Effector memory CD4-positive, alpha-beta T cell (primary cell): Measurements from ENCODE around the gene HS3ST2.
"Not testable (repeated sequence)": the region's sequence is repeated elsewhere in the genome, so short reads cannot be mapped to it uniquely, and the experiment has no call there.

Experiments
- DNase-seq, 3 donors: peaks; one replicate each; pipeline ENCODE4 v3.0.0-alpha.2; 2020
- H3K27ac ChIP-seq: 2 replicates; pipeline ENCODE4 v1.7.0; 2013; ENCODE audit warnings: mild to moderate bottlenecking, low read length, moderate library complexity; ENCODE audit not compliant: insufficient read depth, poor library complexity, severe bottlenecking
- H3K27me3 ChIP-seq: replicated peaks from 2 replicates; pipeline ENCODE4 v1.7.0; 2013; ENCODE audit warnings: mild to moderate bottlenecking, low read length; ENCODE audit not compliant: insufficient read depth, control insufficient read depth, poor library complexity, severe bottlenecking
- H3K36me3 ChIP-seq: 2 replicates; pipeline ENCODE4 v1.7.0; 2013; ENCODE audit warnings: mild to moderate bottlenecking, low read length, moderate library complexity; ENCODE audit not compliant: control insufficient read depth, insufficient read depth
- H3K4me1 ChIP-seq: 2 replicates; pipeline ENCODE4 v1.7.0; 2013; ENCODE audit warnings: low read length, mild to moderate bottlenecking; ENCODE audit not compliant: control insufficient read depth, insufficient read depth, poor library complexity, severe bottlenecking
- H3K4me3 ChIP-seq: 2 replicates; pipeline ENCODE4 v1.7.0; 2013; ENCODE audit warnings: low read length, low read depth, mild to moderate bottlenecking; ENCODE audit not compliant: insufficient read depth, poor library complexity, severe bottlenecking
- H3K9me3 ChIP-seq: 2 replicates; pipeline ENCODE4 v1.7.0; 2013; ENCODE audit warnings: mild to moderate bottlenecking, low read length, moderate library complexity; ENCODE audit not compliant: control insufficient read depth

HS3ST2 gene

DNA sequence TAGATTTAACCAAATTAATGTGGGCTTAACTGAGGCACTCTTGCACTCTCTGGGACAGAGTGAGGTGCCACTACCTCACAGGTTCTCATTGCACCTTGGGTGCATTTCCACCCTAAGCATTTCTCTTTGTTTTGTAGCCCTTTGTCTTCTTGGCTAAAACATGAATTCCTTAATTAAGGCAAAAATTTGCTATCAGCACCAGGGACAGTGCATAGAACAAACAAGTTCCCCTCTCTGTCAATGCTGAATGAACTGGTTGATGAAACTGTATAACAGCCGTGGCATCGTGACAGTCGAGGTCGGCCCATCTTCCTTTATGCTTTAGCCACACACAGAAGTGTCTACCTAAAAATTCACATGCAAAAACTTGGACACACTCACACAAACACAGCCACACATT lies 74.8 kb downstream of the HS3ST2 start:
- Histone ChIP-seq H3K27me3 (no peaks in the 10 kb centered on the region), H3K9me3 (no peaks in the 10 kb centered on the region), H3K4me3 (no peak overlapping the region), H3K27ac (no peak overlapping the region), H3K4me1 (no peaks in the 10 kb centered on the region), H3K36me3 (no peaks in the 10 kb centered on the region)
- DNase-seq, result no peak

DNA sequence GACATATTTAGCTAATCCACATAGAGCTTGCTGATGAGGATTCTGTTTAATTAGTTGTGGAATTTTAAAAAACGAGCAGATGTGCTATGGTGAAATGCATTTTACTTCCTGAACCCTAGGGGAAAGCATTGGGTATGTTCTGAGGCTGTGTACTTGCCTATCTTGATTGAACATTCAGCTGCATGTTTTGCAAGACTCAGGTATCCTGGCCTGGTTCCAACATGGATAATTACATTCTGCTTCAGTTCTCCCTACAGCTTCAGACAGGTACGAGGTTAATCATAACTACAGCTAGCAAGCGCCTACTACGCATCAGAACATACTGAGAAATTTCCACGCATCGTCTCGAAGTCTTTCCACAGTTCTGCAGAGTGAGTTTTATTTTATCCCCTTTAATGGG lies 77.0 kb downstream of the HS3ST2 start:
- H3K4me1 ChIP-seq, result no peaks in the 10 kb centered on the region
- H3K4me3 ChIP-seq, result no peak overlapping the region
- no peaks in the 10 kb centered on the region for H3K9me3 ChIP-seq
- no peaks in the 10 kb centered on the region for H3K36me3 ChIP-seq
- no peaks in the 10 kb centered on the region for H3K27me3 ChIP-seq
- H3K27ac ChIP-seq, result no peak overlapping the region
- DNase-seq, result no peak

DNA sequence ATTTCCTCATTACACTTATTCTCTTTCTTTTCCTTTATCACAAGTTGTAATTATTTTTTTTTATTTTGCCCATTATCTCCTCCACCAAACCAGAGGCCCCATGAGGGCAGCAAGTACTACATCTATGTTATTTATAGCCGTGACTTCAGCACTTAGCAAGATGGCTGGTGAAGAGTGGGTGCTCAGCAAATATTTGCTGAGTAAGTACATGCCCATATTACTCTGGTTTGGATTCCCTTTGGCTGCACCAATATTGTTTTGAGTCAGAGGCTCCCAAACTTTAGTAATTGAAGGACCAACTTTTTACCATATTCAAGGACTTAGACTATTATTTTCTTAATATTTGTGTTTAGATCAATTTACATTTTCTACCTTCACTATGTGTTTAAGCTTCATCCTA lies 83.2 kb downstream of the HS3ST2 start:
- H3K4me1 ChIP-seq, result no peaks in the 10 kb centered on the region
- H3K4me3 ChIP-seq, result no peak overlapping the region
- no peaks in the 10 kb centered on the region for H3K27me3 ChIP-seq
- no peak overlapping the region for H3K27ac ChIP-seq
- no peak for DNase-seq
- H3K36me3 ChIP-seq, result no peaks in the 10 kb centered on the region
- no peaks in the 10 kb centered on the region for H3K9me3 ChIP-seq

DNA sequence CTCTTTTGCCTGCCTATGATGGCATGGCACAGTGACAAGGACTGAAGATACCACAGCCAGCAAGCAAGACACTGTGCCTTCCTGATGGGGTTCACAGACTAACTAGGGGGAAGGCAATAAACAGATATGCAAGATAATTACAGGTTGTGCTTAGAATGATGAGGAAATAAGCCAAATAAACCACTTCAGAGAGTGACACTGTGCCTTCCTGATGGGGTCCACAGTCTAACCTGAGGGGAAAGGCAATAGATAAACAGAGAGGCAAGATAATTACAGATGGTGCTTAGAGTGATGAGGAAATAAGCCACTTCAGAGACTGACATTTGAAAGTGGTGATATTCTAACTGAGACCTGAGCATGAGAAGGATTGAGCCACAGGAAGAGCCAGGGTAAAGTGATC lies 84.2 kb downstream of the HS3ST2 start:
- Histone ChIP-seq H3K27ac (no peak overlapping the region), H3K4me3 (no peak overlapping the region), H3K36me3 (no peaks in the 10 kb centered on the region)

DNA sequence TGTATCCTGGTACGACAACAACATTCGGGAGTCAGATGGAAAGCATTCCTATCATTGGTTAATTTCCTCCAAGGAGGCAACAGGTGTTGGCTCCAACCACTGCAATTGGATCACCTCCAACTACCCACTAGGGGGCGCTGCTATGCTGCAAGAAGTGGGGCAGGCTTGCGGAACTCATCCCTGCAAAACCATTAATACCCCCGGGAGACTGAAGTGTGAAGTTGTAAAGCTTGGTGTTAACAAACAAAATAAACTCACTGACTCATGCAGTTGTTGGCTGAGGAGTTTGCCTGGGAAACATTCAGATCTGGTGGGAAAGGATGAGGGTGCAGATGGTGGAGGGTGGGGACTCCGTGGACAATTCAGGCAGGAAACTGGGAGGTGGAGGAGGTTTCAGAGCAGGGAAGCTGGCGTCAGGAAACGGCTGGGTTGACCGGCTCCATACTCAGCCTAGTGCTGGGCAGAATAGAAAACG lies 84.9 kb downstream of the HS3ST2 start:
- no peaks in the 10 kb centered on the region for H3K27me3 ChIP-seq
- H3K9me3 ChIP-seq, result no peaks in the 10 kb centered on the region
- no peak overlapping the region for H3K4me3 ChIP-seq
- no peak overlapping the region for H3K27ac ChIP-seq
- no peaks in the 10 kb centered on the region for H3K36me3 ChIP-seq
- DNase-seq, result peak in 1 of 3 donors; percentile 5
- no peaks in the 10 kb centered on the region for H3K4me1 ChIP-seq

More for the DNA sequence above, 84.2 kb downstream of the HS3ST2 start:
- no peaks in the 10 kb centered on the region for H3K9me3 ChIP-seq
- no peaks in the 10 kb centered on the region for H3K27me3 ChIP-seq
- DNase-seq, result no peak
- no peaks in the 10 kb centered on the region for H3K4me1 ChIP-seq

DNA sequence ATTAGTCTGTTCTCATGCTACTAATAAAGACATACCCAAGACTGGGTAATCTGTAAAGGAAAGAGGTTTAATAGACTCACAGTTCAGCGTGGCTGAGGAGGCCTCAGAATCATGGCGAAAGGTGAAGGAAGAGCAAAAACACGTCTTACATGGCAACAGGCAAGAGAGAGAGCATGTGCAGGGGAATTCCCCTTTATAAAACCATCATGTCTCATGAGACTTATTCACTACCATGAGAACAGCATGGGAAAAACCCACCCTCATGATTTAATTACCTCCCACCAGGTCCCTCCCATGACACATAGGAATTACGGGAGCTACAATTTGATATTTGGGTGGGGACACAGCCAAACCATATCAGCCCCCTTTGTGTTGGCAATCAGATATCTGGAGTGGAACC lies 85.6 kb downstream of the HS3ST2 start:
- not testable (repeated sequence) for DNase-seq, H3K27me3 ChIP-seq, H3K36me3 ChIP-seq, H3K9me3 ChIP-seq, H3K27ac ChIP-seq, H3K4me3 ChIP-seq, H3K4me1 ChIP-seq

GRCh38 chr16:22900863-22901262 lies 86.9 kb downstream of the HS3ST2 start:
- H3K4me1 ChIP-seq, result no peaks in the 10 kb centered on the region
- H3K9me3 ChIP-seq, result no peaks in the 10 kb centered on the region
- H3K27ac ChIP-seq, result no peak overlapping the region
- DNase-seq, result no peak
- no peaks in the 10 kb centered on the region for H3K36me3 ChIP-seq
- no peak overlapping the region for H3K4me3 ChIP-seq
- no peaks in the 10 kb centered on the region for H3K27me3 ChIP-seq

DNA sequence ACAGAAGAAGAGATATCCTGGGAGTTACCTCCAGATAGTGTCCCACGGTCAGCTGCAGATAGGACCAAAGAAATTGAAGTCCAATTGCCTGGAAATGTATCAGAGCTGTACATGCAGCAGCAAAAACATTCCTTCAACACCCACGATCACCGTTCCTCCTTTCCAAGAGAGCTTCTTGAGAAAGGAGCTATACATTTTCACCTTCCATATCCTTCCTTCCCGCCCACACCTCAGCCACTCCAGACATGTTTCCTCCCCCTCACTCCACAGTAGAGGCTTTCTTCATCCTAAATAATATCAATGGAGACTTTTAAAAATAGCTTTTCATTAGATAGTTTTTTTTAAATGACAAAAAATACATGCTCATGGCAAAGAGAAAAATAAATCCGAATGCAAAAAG lies 87.6 kb downstream of the HS3ST2 start:
- Histone ChIP-seq H3K4me3 (no peak overlapping the region), H3K4me1 (no peaks in the 10 kb centered on the region), H3K27ac (no peak overlapping the region), H3K27me3 (no peaks in the 10 kb centered on the region), H3K36me3 (no peaks in the 10 kb centered on the region), H3K9me3 (no peaks in the 10 kb centered on the region)
- no peak for DNase-seq

- H3K9me3 ChIP-seq, result no peaks in the 10 kb centered on the region
- no peaks in the 10 kb centered on the region for H3K4me1 ChIP-seq
- H3K4me3 ChIP-seq, result no peak overlapping the region
- no peaks in the 10 kb centered on the region for H3K27me3 ChIP-seq
- no peak overlapping the region for H3K27ac ChIP-seq
- H3K36me3 ChIP-seq, result no peaks in the 10 kb centered on the region
- no peak for DNase-seq
Observed at GRCh38 chr16:22903716-22904115, 89.8 kb downstream of the HS3ST2 start.

DNA sequence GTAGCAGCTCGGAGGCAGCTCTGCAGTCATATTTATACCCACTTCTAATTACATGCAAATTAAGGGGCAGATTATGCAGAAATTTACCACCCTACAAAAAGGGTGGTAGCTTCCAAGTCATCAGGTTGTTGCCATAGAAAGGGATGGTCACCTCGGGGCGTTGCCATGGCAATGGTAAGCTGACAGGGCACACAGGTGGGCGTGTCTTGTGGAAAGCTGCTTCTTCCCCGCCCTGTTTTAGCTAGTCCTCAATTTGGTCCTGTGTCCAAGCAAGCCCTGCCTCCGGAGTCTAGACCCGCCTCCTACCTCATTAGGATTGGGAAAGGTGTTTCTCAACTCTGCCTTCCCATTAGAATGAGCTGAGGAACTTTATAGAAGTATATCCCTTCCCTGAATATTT lies 98.7 kb downstream of the HS3ST2 start:
- H3K36me3 ChIP-seq, result no peaks in the 10 kb centered on the region
- DNase-seq, result no peak
- no peaks in the 10 kb centered on the region for H3K9me3 ChIP-seq
- no peak overlapping the region for H3K27ac ChIP-seq
- H3K27me3 ChIP-seq, result no peaks in the 10 kb centered on the region
- no peaks in the 10 kb centered on the region for H3K4me1 ChIP-seq
- no peak overlapping the region for H3K4me3 ChIP-seq

DNA sequence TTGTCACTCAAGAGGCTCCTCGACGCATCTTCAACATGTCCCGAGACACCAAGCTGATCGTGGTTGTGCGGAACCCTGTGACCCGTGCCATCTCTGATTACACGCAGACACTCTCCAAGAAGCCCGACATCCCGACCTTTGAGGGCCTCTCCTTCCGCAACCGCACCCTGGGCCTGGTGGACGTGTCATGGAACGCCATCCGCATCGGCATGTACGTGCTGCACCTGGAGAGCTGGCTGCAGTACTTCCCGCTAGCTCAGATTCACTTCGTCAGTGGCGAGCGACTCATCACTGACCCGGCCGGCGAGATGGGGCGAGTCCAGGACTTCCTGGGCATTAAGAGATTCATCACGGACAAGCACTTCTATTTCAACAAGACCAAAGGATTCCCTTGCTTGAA lies 101.0 kb downstream of the HS3ST2 start:
- Histone ChIP-seq H3K27ac (no peak overlapping the region), H3K9me3 (no peaks in the 10 kb centered on the region), H3K4me1 (no peaks in the 10 kb centered on the region), H3K36me3 (no peaks in the 10 kb centered on the region), H3K4me3 (no peak overlapping the region), H3K27me3 (no peaks in the 10 kb centered on the region)
- no peak for DNase-seq
